ENCODE results near the gene KAT2B.
"Not testable (repeated sequence)": the region's sequence is repeated elsewhere in the genome, so short reads cannot be mapped to it uniquely, and the experiment has no call there.

KAT2B gene

GRCh38 chr3:20022954-20023622 is 17.2 kb upstream of the KAT2B start:
- Histone ChIP-seq H3K27me3 (ENCODE audit: control insufficient read depth in 5 of 5, insufficient read depth in 4 of 5, low read length in 5 of 5) (no peaks in the 10 kb centered on the region), H3K4me3 (ENCODE audit: low read depth in 1 of 5, low read length in 5 of 5) (no peak overlapping the region), H3K27ac (ENCODE audit: low read depth, low read length) (peak overlapping the region; percentile 35), H3K36me3 (ENCODE audit: control insufficient read depth in 5 of 5, insufficient read depth in 5 of 5, low read length in 5 of 5) (no peaks in the 10 kb centered on the region), H3K9me3 (ENCODE audit: control insufficient read depth in 5 of 5, low read length in 5 of 5) (no peaks in the 10 kb centered on the region), H3K9ac (ENCODE audit: low read length in 5 of 5) (no peak overlapping the region), H3K4me1 (ENCODE audit: control insufficient read depth in 5 of 5, insufficient read depth in 5 of 5, low read length in 5 of 5) (peaks cover 2 to 33% (median 10%) of the 10 kb centered on the region in 5 donors)

- H3K9ac ChIP-seq (ENCODE audit: low read length in 5 of 5), result no peak overlapping the region
- no peaks in the 10 kb centered on the region for H3K36me3 ChIP-seq (ENCODE audit: control insufficient read depth in 5 of 5, insufficient read depth in 5 of 5, low read length in 5 of 5)
Observed at GRCh38 chr3:20023623-20024405, 16.4 kb upstream of the KAT2B start.

GRCh38 chr3:20027136-20027535 is 13.1 kb upstream of the KAT2B start:
- Histone ChIP-seq H3K4me1 (ENCODE audit: control insufficient read depth in 5 of 5, insufficient read depth in 5 of 5, low read length in 5 of 5) (peaks cover 2 to 33% (median 10%) of the 10 kb centered on the region in 5 donors), H3K36me3 (ENCODE audit: control insufficient read depth in 5 of 5, insufficient read depth in 5 of 5, low read length in 5 of 5) (no peaks in the 10 kb centered on the region), H3K4me3 (ENCODE audit: low read depth in 1 of 5, low read length in 5 of 5) (no peak overlapping the region), H3K9me3 (ENCODE audit: control insufficient read depth in 5 of 5, low read length in 5 of 5) (no peaks in the 10 kb centered on the region), H3K27me3 (ENCODE audit: control insufficient read depth in 5 of 5, insufficient read depth in 4 of 5, low read length in 5 of 5) (no peaks in the 10 kb centered on the region), H3K9ac (ENCODE audit: low read length in 5 of 5) (no peak overlapping the region), H3K27ac (ENCODE audit: low read depth, low read length) (no peak overlapping the region)

More at GRCh38 chr3:20023623-20024405, 16.4 kb upstream of the KAT2B start:
- Histone ChIP-seq H3K9me3 (ENCODE audit: control insufficient read depth in 5 of 5, low read length in 5 of 5) (no peaks in the 10 kb centered on the region), H3K27me3 (ENCODE audit: control insufficient read depth in 5 of 5, insufficient read depth in 4 of 5, low read length in 5 of 5) (no peaks in the 10 kb centered on the region), H3K4me3 (ENCODE audit: low read depth in 1 of 5, low read length in 5 of 5) (no peak overlapping the region), H3K27ac (ENCODE audit: low read depth, low read length) (peak overlapping the region; percentile 35), H3K4me1 (ENCODE audit: control insufficient read depth in 5 of 5, insufficient read depth in 5 of 5, low read length in 5 of 5) (peaks cover 2 to 33% (median 10%) of the 10 kb centered on the region in 5 donors)

GRCh38 chr3:20028905-20029331 is 11.3 kb upstream of the KAT2B start:
- no peaks in the 10 kb centered on the region for H3K9me3 ChIP-seq (ENCODE audit: control insufficient read depth in 5 of 5, low read length in 5 of 5)
- H3K27me3 ChIP-seq (ENCODE audit: control insufficient read depth in 5 of 5, insufficient read depth in 4 of 5, low read length in 5 of 5), result no peaks in the 10 kb centered on the region
- no peak overlapping the region for H3K9ac ChIP-seq (ENCODE audit: low read length in 5 of 5)
- H3K27ac ChIP-seq (ENCODE audit: low read depth, low read length), result no peak overlapping the region
- no peak overlapping the region for H3K4me3 ChIP-seq (ENCODE audit: low read depth in 1 of 5, low read length in 5 of 5)
- H3K4me1 ChIP-seq (ENCODE audit: control insufficient read depth in 5 of 5, insufficient read depth in 5 of 5, low read length in 5 of 5), result peaks cover 0 to 15% (median 3%) of the 10 kb centered on the region in 5 donors
- H3K36me3 ChIP-seq (ENCODE audit: control insufficient read depth in 5 of 5, insufficient read depth in 5 of 5, low read length in 5 of 5), result no peaks in the 10 kb centered on the region

- not testable (repeated sequence) for H3K9ac ChIP-seq (ENCODE audit: low read length in 5 of 5); H3K27ac ChIP-seq (ENCODE audit: low read depth, low read length); H3K4me3 ChIP-seq (ENCODE audit: low read depth in 1 of 5, low read length in 5 of 5)
Observed at GRCh38 chr3:20031939-20032338, 8.3 kb upstream of the KAT2B start.

GRCh38 chr3:20035019-20035418 is 5.2 kb upstream of the KAT2B start:
- H3K4me1 ChIP-seq (ENCODE audit: control insufficient read depth in 5 of 5, insufficient read depth in 5 of 5, low read length in 5 of 5), result peaks cover 0 to 10% (median 9%) of the 10 kb centered on the region in 5 donors
- H3K27me3 ChIP-seq (ENCODE audit: control insufficient read depth in 5 of 5, insufficient read depth in 4 of 5, low read length in 5 of 5), result no peaks in the 10 kb centered on the region
- no peaks in the 10 kb centered on the region for H3K36me3 ChIP-seq (ENCODE audit: control insufficient read depth in 5 of 5, insufficient read depth in 5 of 5, low read length in 5 of 5)
- no peak overlapping the region for H3K27ac ChIP-seq (ENCODE audit: low read depth, low read length)
- H3K9me3 ChIP-seq (ENCODE audit: control insufficient read depth in 5 of 5, low read length in 5 of 5), result no peaks in the 10 kb centered on the region
- H3K4me3 ChIP-seq (ENCODE audit: low read depth in 1 of 5, low read length in 5 of 5), result no peak overlapping the region
- no peak overlapping the region for H3K9ac ChIP-seq (ENCODE audit: low read length in 5 of 5)

More at GRCh38 chr3:20031939-20032338, 8.3 kb upstream of the KAT2B start:
- H3K27me3 ChIP-seq (ENCODE audit: control insufficient read depth in 5 of 5, insufficient read depth in 4 of 5, low read length in 5 of 5); H3K9me3 ChIP-seq (ENCODE audit: control insufficient read depth in 5 of 5, low read length in 5 of 5); H3K36me3 ChIP-seq (ENCODE audit: control insufficient read depth in 5 of 5, insufficient read depth in 5 of 5, low read length in 5 of 5); H3K4me1 ChIP-seq (ENCODE audit: control insufficient read depth in 5 of 5, insufficient read depth in 5 of 5, low read length in 5 of 5): not testable (repeated sequence)

GRCh38 chr3:20037255-20037996 is 2.8 kb upstream of the KAT2B start:
- Histone ChIP-seq H3K4me1 (ENCODE audit: control insufficient read depth in 5 of 5, insufficient read depth in 5 of 5, low read length in 5 of 5) (peaks cover 2 to 27% (median 24%) of the 10 kb centered on the region in 5 donors), H3K27ac (ENCODE audit: low read depth, low read length) (no peak overlapping the region), H3K4me3 (ENCODE audit: low read depth in 1 of 5, low read length in 5 of 5) (no peak overlapping the region), H3K27me3 (ENCODE audit: control insufficient read depth in 5 of 5, insufficient read depth in 4 of 5, low read length in 5 of 5) (no peaks in the 10 kb centered on the region), H3K36me3 (ENCODE audit: control insufficient read depth in 5 of 5, insufficient read depth in 5 of 5, low read length in 5 of 5) (no peaks in the 10 kb centered on the region), H3K9me3 (ENCODE audit: control insufficient read depth in 5 of 5, low read length in 5 of 5) (no peaks in the 10 kb centered on the region), H3K9ac (ENCODE audit: low read length in 5 of 5) (no peak overlapping the region)

GRCh38 chr3:20038699-20039465 is 1.4 kb upstream of the KAT2B start:
- no peaks in the 10 kb centered on the region for H3K27me3 ChIP-seq (ENCODE audit: control insufficient read depth in 5 of 5, insufficient read depth in 4 of 5, low read length in 5 of 5)

GRCh38 chr3:20039466-20039764 is 831 bp upstream of the KAT2B start:
- H3K36me3 ChIP-seq (ENCODE audit: control insufficient read depth in 5 of 5, insufficient read depth in 5 of 5, low read length in 5 of 5), result no peaks in the 10 kb centered on the region

More at GRCh38 chr3:20038699-20039465, 1.4 kb upstream of the KAT2B start:
- no peaks in the 10 kb centered on the region for H3K36me3 ChIP-seq (ENCODE audit: control insufficient read depth in 5 of 5, insufficient read depth in 5 of 5, low read length in 5 of 5)
- H3K27ac ChIP-seq (ENCODE audit: low read depth, low read length), result peak overlapping the region; percentile 85
- H3K9ac ChIP-seq (ENCODE audit: low read length in 5 of 5), result peak overlapping the region; percentile 46 to 82 (median 77)
- peaks cover 5 to 41% (median 38%) of the 10 kb centered on the region in 5 donors for H3K4me1 ChIP-seq (ENCODE audit: control insufficient read depth in 5 of 5, insufficient read depth in 5 of 5, low read length in 5 of 5)
- H3K9me3 ChIP-seq (ENCODE audit: control insufficient read depth in 5 of 5, low read length in 5 of 5), result no peaks in the 10 kb centered on the region
- H3K4me3 ChIP-seq (ENCODE audit: low read depth in 1 of 5, low read length in 5 of 5), result peak overlapping the region; percentile 69 to 82 (median 78)

More at GRCh38 chr3:20039466-20039764, 831 bp upstream of the KAT2B start:
- Histone ChIP-seq H3K27me3 (ENCODE audit: control insufficient read depth in 5 of 5, insufficient read depth in 4 of 5, low read length in 5 of 5) (no peaks in the 10 kb centered on the region), H3K9me3 (ENCODE audit: control insufficient read depth in 5 of 5, low read length in 5 of 5) (no peaks in the 10 kb centered on the region), H3K4me1 (ENCODE audit: control insufficient read depth in 5 of 5, insufficient read depth in 5 of 5, low read length in 5 of 5) (peaks cover 5 to 45% (median 43%) of the 10 kb centered on the region in 5 donors), H3K9ac (ENCODE audit: low read length in 5 of 5) (peak overlapping the region; percentile 46 to 82 (median 77)), H3K27ac (ENCODE audit: low read depth, low read length) (peak overlapping the region; percentile 85), H3K4me3 (ENCODE audit: low read depth in 1 of 5, low read length in 5 of 5) (peak overlapping the region; percentile 69 to 82 (median 78))

Data from subcutaneous abdominal adipose tissue (tissue), 5 donors.